Neural cell (in vitro differentiated cells): ENCODE measurements around the gene ELMO2. TPM values are rescaled to one million over a fixed set of nuclear protein-coding genes. Genes with fewer than 3 reads are reported as not detected.

ENCODE experiments used
- H2AFZ ChIP-seq: fragments of 200-600, 300-800 bp; sonication (generic), shearing (Covaris generic); 2 replicates; pipeline ENCODE4 v1.6.0; 2014; ENCODE audit warnings: low read depth, mild to moderate bottlenecking, antibody characterized with exemption, low read length, moderate library complexity
- H3F3A ChIP-seq: fragments of 200-600 bp; shearing (Covaris generic); 2 replicates; pipeline ENCODE4 v1.6.1; 2016; ENCODE audit warnings: mild to moderate bottlenecking, moderate library complexity, mixed read lengths, antibody characterized with exemption, low read length; ENCODE audit not compliant: insufficient read depth, poor library complexity, severe bottlenecking
- H3K27ac ChIP-seq: fragments of 200-600, 300-800 bp; sonication (generic), shearing (Covaris generic); 2 replicates; pipeline ENCODE4 v1.5.1; 2014; ENCODE audit warnings: mild to moderate bottlenecking, low read length, moderate library complexity
- H3K27me3 ChIP-seq: fragments of 300-800, 200-600 bp; sonication (generic), shearing (Covaris generic); 2 replicates; pipeline ENCODE4 v1.6.0; 2014; ENCODE audit warnings: mild to moderate bottlenecking, low read depth, low read length, moderate library complexity; ENCODE audit not compliant: insufficient read depth
- H3K36me3 ChIP-seq: fragments of 300-800, 200-600 bp; sonication (generic), shearing (Covaris generic); 2 replicates; pipeline ENCODE4 v1.5.1; 2014; ENCODE audit warnings: mild to moderate bottlenecking, antibody characterized with exemption, low read length, moderate library complexity; ENCODE audit not compliant: insufficient read depth
- H3K4me2 ChIP-seq: fragments of 300-800, 200-600 bp; sonication (generic), shearing (Covaris generic); 2 replicates; pipeline ENCODE4 v1.6.0; 2014; ENCODE audit warnings: mild to moderate bottlenecking, low read length
- H3K4me3 ChIP-seq: fragments of 300-800, 200-600 bp; sonication (generic), shearing (Covaris generic); 2 replicates; pipeline ENCODE4 v1.5.1; 2014; ENCODE audit warnings: mild to moderate bottlenecking, low read length, moderate library complexity
- H3K79me2 ChIP-seq: fragments of 200-600 bp; shearing (Covaris generic); replicated peaks from 2 replicates; pipeline ENCODE4 v1.6.0; 2014; ENCODE audit warnings: mild to moderate bottlenecking, low read length, moderate library complexity; ENCODE audit not compliant: insufficient read depth
- H3K9ac ChIP-seq: fragments of 300-800, 200-600 bp; sonication (generic), shearing (Covaris generic); 2 replicates; pipeline ENCODE4 v1.6.1; 2016; ENCODE audit warnings: mild to moderate bottlenecking, low read length, mixed read lengths
- H3K9me2 ChIP-seq: fragments of 200-600 bp; shearing (Covaris generic); 2 replicates; pipeline ENCODE4 v1.6.1; 2016; ENCODE audit warnings: mild to moderate bottlenecking, low read length, mixed read lengths; ENCODE audit not compliant: insufficient read depth
- H3K9me3 ChIP-seq: fragments of 200-600, 300-800 bp; sonication (generic), shearing (Covaris generic); 2 replicates; pipeline ENCODE4 v1.6.1; 2016; ENCODE audit warnings: mild to moderate bottlenecking, mixed run types, low read length, moderate library complexity, mixed read lengths
- H4K20me1 ChIP-seq: fragments of 200-600 bp; shearing (Covaris generic); 2 replicates; pipeline ENCODE4 v1.6.1; 2016; ENCODE audit warnings: mild to moderate bottlenecking, mixed run types; ENCODE audit not compliant: insufficient read depth
- EP300 ChIP-seq: fragments of 450-650 bp; conservative IDR thresholded peaks from 2 replicates; pipeline ENCODE4 v1.6.1; 2014; ENCODE audit warnings: antibody characterized with exemption, mild to moderate bottlenecking, moderate library complexity; ENCODE audit not compliant: poor library complexity, severe bottlenecking
- EZH2 ChIP-seq: fragments of 200-600, 300-800 bp; shearing (Covaris generic), sonication (generic); IDR thresholded peaks from 2 replicates; pipeline ENCODE4 v1.6.1; 2014; ENCODE audit warnings: antibody characterized with exemption, low read length, borderline replicate concordance, mild to moderate bottlenecking; ENCODE audit not compliant: insufficient read depth, poor library complexity, severe bottlenecking
- MXI1 ChIP-seq: fragments of 450-650 bp; conservative IDR thresholded peaks from 2 replicates; pipeline ENCODE4 v1.6.1; 2014; ENCODE audit warnings: antibody characterized with exemption, mild to moderate bottlenecking; ENCODE audit not compliant: poor library complexity, severe bottlenecking
- POLR2AphosphoS5 ChIP-seq: IDR thresholded peaks from 2 replicates; pipeline ENCODE4 v1.6.1; 2012
- RAD21 ChIP-seq: fragments of 450-650 bp; conservative IDR thresholded peaks from 2 replicates; pipeline ENCODE4 v1.6.1; 2014; ENCODE audit warnings: antibody characterized with exemption, mild to moderate bottlenecking, moderate library complexity
- SMC3 ChIP-seq: fragments of 450-650 bp; conservative IDR thresholded peaks from 2 replicates; pipeline ENCODE4 v1.6.1; 2014; ENCODE audit warnings: antibody characterized with exemption, mild to moderate bottlenecking, moderate library complexity; ENCODE audit not compliant: poor library complexity
- TAF1 ChIP-seq: IDR thresholded peaks from 2 replicates; pipeline ENCODE4 v1.6.1; 2012; ENCODE audit warnings: low read depth
- polyA plus RNA-seq: library from polyadenylated mRNA; depleted of rRNA; stranded (reverse); fragments of >200 nt; gene quantifications from 2 replicates; pipeline ENCODE4 v1.2.3, GENCODE V29; 2014
- TF ChIP-seq, protein P1 (sequence below): IDR thresholded peaks from 2 replicates; pipeline ENCODE4 v1.6.1; 2012; ENCODE audit warnings: borderline replicate concordance
- TF ChIP-seq, protein P2 (sequence below): fragments of 450-650 bp; IDR thresholded peaks from 2 replicates; pipeline ENCODE4 v1.5.1; 2014; ENCODE audit warnings: antibody characterized with exemption, mild to moderate bottlenecking, moderate library complexity; ENCODE audit not compliant: poor library complexity, severe bottlenecking

The ELMO2 gene
- polyA plus RNA-seq, 1 donor from 2014 or later = 72.0 TPM

DNA sequence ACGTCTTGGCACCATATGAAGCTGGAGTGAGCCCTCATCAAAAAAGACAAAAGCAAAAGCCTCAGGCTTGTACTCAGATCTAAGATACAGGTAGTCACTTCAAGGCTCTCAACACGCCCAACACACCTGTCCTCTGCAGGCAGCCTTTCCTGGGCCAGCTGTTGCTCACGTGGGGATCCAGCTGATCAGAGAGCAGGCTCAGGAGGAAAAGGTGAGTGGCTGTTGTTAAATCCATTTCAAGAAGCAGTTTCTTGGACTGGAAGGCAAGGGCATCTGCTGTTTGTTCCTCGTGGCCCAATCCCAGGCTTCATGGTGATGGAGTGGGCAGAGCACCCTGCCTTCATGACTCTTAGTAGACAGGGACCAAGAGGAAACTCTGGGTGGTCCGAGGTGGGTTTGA is 39.6 kb downstream of the ELMO2 start:
- Histone ChIP-seq H3K79me2 (peaks cover 13% of the 10 kb centered on the region), H2AFZ (no peak overlapping the region), H3K4me3 (no peak overlapping the region), H3K9me2 (no peaks in the 10 kb centered on the region), H3K27me3 (no peaks in the 10 kb centered on the region), H3K4me2 (no peak overlapping the region), H3K36me3 (peaks cover 7% of the 10 kb centered on the region), H3F3A (no peaks in the 10 kb centered on the region), H3K27ac (no peak overlapping the region), H3K9ac (no peak overlapping the region), H3K9me3 (no peaks in the 10 kb centered on the region), H4K20me1 (no peaks in the 10 kb centered on the region)
- no peak for TF ChIP-seq EZH2
- TF ChIP-seq MXI1 = no peak
- no peak for TF ChIP-seq SMC3
- TF ChIP-seq POLR2AphosphoS5 = no peak
- no peak for TF ChIP-seq TAF1
- no peak for TF ChIP-seq EP300
- TF ChIP-seq, protein P1, sequence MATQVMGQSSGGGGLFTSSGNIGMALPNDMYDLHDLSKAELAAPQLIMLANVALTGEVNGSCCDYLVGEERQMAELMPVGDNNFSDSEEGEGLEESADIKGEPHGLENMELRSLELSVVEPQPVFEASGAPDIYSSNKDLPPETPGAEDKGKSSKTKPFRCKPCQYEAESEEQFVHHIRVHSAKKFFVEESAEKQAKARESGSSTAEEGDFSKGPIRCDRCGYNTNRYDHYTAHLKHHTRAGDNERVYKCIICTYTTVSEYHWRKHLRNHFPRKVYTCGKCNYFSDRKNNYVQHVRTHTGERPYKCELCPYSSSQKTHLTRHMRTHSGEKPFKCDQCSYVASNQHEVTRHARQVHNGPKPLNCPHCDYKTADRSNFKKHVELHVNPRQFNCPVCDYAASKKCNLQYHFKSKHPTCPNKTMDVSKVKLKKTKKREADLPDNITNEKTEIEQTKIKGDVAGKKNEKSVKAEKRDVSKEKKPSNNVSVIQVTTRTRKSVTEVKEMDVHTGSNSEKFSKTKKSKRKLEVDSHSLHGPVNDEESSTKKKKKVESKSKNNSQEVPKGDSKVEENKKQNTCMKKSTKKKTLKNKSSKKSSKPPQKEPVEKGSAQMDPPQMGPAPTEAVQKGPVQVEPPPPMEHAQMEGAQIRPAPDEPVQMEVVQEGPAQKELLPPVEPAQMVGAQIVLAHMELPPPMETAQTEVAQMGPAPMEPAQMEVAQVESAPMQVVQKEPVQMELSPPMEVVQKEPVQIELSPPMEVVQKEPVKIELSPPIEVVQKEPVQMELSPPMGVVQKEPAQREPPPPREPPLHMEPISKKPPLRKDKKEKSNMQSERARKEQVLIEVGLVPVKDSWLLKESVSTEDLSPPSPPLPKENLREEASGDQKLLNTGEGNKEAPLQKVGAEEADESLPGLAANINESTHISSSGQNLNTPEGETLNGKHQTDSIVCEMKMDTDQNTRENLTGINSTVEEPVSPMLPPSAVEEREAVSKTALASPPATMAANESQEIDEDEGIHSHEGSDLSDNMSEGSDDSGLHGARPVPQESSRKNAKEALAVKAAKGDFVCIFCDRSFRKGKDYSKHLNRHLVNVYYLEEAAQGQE = no peak
- TF ChIP-seq, protein P2, sequence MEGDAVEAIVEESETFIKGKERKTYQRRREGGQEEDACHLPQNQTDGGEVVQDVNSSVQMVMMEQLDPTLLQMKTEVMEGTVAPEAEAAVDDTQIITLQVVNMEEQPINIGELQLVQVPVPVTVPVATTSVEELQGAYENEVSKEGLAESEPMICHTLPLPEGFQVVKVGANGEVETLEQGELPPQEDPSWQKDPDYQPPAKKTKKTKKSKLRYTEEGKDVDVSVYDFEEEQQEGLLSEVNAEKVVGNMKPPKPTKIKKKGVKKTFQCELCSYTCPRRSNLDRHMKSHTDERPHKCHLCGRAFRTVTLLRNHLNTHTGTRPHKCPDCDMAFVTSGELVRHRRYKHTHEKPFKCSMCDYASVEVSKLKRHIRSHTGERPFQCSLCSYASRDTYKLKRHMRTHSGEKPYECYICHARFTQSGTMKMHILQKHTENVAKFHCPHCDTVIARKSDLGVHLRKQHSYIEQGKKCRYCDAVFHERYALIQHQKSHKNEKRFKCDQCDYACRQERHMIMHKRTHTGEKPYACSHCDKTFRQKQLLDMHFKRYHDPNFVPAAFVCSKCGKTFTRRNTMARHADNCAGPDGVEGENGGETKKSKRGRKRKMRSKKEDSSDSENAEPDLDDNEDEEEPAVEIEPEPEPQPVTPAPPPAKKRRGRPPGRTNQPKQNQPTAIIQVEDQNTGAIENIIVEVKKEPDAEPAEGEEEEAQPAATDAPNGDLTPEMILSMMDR = no peak
- no peak for TF ChIP-seq RAD21

DNA sequence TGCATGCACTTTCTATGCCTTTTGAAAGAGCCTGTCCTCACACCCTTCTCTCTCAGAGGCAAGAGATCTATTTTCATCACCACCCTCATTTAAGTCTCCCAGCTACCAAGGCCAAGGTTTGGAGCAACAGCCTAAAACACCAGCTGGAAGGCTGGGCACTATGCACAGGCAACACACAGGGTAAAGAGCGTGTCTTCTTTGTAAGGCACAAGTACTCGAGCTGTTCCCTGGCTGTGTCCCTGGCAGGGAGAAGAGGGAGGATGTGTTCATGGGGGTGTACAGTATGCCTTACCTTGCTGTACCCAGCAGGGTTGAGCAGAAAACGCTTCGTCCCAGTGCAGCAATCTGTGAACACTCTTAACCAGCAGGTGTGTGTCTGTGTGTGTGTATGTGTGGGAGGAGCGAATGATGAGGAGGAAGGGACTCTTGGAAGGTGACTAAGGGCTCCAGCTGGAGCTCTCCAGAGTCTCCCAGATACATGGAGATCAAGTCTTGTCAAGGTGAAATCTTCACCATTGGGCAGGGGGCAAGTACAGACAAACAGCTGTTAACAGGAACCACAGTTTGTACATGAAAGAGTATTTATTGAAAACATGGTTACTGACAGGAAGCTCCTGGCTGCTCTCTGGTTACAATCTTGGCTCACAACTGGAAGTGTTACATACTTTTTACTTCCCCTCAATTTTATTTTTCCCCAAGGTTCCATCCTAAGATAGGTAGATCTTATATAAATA is 40.8 kb downstream of the ELMO2 start:
- Histone ChIP-seq H3K9me2 (no peaks in the 10 kb centered on the region), H3K27ac (no peak overlapping the region), H3K4me3 (peak overlapping the region; percentile 100), H3K27me3 (no peaks in the 10 kb centered on the region), H3K79me2 (peaks cover 13% of the 10 kb centered on the region), H3K9me3 (no peaks in the 10 kb centered on the region), H3F3A (no peaks in the 10 kb centered on the region), H3K9ac (no peak overlapping the region), H4K20me1 (no peaks in the 10 kb centered on the region), H3K36me3 (no peaks in the 10 kb centered on the region), H3K4me2 (no peak overlapping the region), H2AFZ (no peak overlapping the region)
- TF ChIP-seq SMC3 (no peak), EZH2 (no peak), EP300 (no peak), POLR2AphosphoS5 (no peak), TAF1 (no peak), RAD21 (no peak), MXI1 (no peak)
- TF ChIP-seq, protein P2 = no peak
- TF ChIP-seq, protein P1 = no peak
